IPS-18c (cell line): ENCODE data around the gene RPS6KB2.
"Not testable (repeated sequence)": the region's sequence is repeated elsewhere in the genome, so short reads cannot be mapped to it uniquely, and the experiment has no call there.

Experiments used
- H3K4me3 ChIP-seq: 2 replicates; pipeline ENCODE4 v1.7.0; 2013; ENCODE audit warnings: low read depth, mild to moderate bottlenecking, low read length, moderate library complexity; ENCODE audit not compliant: insufficient read depth
- H3K9me3 ChIP-seq: one replicate; pipeline ENCODE4 v1.6.1; 2013; ENCODE audit warnings: mild to moderate bottlenecking, low read length, moderate library complexity; ENCODE audit not compliant: control insufficient read depth, insufficient read depth

The RPS6KB2 gene

DNA sequence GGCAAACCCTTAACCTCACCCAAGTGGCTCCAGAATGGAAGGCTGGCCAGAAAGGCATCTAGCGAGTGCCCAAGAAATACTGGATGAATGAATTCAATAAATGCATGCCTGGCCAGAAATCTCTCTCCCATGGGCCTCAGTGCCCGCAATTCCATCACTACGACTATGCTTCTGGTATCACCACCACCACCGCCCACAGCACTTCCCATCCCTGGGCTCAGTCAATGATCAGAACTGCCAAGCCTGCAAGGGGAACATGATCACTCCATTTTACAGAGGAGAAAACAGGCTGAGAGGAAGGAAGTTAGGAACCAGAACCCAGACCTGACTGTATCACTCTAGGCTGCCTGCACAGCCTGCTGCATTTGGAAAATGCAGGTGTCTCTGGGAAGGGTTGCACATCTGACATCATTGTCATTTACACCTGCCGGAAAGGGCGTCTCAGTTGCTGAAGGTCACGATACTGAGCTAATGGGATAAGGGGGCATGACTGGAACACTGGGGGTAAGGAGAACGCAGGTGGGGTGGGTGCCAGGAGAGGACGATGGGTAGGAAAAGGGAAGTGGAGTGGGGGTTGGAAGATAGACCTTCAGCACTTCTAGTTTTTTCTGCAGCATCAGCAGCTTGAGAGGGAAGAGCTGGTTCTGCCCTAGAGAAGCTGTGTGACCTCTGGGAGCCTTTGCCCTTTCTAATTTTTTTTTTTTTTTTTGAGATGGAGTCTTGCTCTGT is 21.0 kb downstream of the RPS6KB2 start:
- peaks cover 4% of the 10 kb centered on the region for H3K9me3 ChIP-seq
- H3K4me3 ChIP-seq, result no peak overlapping the region

DNA sequence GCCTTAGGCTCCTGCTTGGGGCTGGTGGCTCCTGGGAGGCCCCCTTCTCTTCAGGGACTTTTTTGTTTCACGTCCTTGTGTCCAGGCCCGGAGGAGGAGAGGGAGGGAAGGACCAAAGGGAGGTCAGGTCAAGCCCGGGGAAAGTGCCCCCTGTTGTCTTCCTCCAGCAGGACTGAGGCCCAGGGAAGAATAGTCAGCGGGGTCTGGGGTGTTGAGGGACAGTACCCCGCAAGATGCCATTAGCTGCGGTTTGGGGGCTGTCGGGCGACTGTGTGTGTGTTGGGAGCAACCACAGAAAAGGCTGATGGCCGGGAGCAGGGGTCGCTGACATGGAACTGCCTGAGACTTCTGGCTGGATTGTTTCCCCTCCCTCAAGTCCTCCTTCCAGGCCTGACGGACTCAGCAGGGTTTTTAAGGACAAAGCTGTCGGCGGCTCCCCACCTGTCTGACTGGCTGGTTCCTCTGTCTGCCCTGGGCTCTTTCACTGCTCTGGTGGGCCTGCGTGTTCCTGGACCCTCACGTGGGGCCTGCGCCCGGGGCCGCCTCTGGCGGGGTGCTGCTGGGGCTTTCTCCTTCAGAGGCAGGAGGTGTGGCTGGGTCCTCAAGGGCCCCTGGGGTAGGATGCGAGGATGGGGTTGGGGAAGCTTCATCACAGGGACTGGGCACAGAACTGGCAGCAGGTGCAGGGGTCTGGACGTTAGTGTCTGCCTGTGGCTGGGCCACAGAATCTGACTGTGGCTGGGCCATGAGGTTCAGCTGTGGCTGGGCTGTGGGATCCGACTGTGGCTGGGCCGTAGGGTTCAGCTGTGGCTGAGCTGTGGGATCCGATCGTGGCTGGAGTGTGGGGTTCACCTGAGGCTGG is 22.7 kb downstream of the RPS6KB2 start:
- no peak overlapping the region for H3K4me3 ChIP-seq
- H3K9me3 ChIP-seq, result peaks cover 4% of the 10 kb centered on the region

DNA sequence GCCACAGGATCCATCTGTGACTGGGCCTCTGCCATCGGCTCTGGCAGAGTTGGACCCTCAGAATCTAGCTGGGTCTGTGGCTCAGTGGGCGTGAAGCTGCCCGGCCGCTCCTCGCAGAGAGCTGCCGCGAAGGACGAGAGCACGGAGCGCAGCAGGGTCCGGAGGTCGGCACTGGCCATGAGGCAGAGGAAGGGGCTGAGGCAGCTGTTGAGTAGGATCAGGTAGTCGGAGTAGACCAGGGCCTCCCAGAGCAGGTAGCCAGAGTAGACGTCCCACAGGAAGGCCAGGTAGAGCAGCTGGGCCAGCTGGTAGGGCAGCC is 23.3 kb downstream of the RPS6KB2 start:
- peaks cover 2% of the 10 kb centered on the region for H3K9me3 ChIP-seq
- H3K4me3 ChIP-seq, result no peak overlapping the region

GRCh38 chr11:67452141-67452952 is 24.1 kb downstream of the RPS6KB2 start, which contains the start of gene GPR152:
Gene GPR152 (minus strand): TSS chr11:67452729. CDS start chr11:67452724, 5 bp downstream.
- Histone ChIP-seq H3K9me3 (no peaks in the 10 kb centered on the region), H3K4me3 (no peak within 1 kb of the TSS)

DNA sequence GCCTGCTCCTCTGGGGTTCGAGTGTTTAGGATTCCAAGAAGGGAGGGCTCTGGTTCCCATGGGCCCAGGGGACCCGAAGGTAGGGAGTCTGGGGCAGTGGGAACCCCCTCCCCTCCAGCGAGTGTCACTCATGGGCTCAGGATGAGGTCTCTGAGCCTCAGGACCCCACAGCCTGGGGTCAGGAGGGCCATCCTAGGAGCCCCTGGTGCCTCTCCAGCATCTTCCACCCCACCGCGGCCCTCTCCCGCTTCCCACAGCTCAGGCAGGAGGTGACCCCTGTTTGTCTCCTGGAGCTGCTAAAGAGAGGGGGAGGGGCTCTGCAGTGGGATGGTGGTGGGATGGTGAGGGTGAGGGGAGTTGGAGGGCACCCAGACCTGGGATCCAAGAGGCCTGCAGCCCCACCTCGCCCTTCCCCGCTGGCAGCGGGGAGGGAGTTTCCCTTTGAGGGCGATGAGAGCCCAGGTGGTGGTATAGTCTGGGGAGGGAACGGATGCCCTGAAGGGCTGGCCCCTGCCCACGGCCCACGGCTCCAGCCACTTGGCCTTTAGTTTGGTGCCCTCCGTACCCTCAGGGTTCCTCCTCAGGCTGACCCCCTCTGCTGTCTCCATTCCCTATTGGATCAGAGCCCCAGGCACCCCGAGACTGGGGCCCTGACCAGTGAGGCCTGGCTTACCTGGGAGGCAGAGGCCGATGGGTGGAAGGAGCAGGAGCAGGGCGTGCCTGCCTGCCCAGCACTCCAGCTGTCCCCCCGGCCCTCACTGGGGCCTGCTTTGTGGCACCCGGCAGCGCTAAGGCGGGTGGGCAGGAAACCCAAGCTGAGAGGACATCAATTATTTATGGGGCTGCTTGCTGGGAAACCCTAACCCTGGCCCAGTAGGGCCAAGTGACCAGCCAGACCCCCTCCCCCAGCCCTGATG is 25.8 kb downstream of the RPS6KB2 start:
- H3K9me3 ChIP-seq, result no peaks in the 10 kb centered on the region
- no peak overlapping the region for H3K4me3 ChIP-seq

DNA sequence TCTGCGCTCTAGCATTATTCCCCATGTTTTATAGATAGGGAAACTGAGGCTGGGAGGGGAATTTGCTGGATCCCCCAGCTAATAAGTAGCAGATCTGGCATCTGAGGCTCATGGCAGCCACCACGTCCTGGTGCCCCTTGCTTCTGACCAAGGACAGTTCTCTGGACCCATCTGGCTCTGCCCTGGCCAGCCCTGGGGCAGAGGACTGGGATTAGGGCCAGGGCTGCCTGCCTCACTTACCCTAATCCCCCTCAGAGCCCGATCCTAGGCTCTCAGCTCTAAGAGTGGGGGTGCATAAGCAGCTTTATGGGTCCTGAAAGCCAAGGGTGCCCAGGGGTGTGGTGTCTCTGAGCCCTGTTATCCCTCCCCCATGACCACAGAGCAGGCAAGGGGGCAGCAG is 26.8 kb downstream of the RPS6KB2 start, which contains the start of gene CABP4:
CABP4 (plus strand) TSS at position 301 of the 400 bp plus-strand sequence; CDS start at position 371, 70 bp downstream.
- no peak within 1 kb of the TSS for H3K4me3 ChIP-seq
- no peaks in the 10 kb centered on the region for H3K9me3 ChIP-seq

GRCh38 chr11:67456068-67456705 is 27.9 kb downstream of the RPS6KB2 start:
- Histone ChIP-seq H3K4me3 (no peak overlapping the region), H3K9me3 (no peaks in the 10 kb centered on the region)

DNA sequence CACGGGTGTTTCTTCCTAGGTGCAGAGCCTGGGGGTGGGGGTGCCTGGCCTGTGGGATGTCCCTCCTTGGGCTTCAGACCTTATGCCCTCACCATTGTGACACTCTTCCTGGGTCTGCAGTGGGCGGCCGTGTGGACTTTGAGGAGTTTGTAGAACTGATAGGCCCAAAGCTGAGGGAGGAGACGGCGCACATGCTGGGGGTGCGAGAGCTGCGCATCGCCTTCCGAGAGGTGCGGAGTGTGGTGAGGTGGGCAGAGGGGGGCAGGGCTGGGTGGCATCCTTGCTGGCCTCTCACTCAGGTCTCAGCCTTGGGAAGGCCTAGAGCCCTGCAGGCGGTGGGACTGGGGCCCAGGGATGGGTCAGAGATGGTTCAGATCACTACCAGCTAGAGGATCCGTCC is 29.2 kb downstream of the RPS6KB2 start:
- Histone ChIP-seq H3K4me3 (no peak overlapping the region), H3K9me3 (no peaks in the 10 kb centered on the region)

DNA sequence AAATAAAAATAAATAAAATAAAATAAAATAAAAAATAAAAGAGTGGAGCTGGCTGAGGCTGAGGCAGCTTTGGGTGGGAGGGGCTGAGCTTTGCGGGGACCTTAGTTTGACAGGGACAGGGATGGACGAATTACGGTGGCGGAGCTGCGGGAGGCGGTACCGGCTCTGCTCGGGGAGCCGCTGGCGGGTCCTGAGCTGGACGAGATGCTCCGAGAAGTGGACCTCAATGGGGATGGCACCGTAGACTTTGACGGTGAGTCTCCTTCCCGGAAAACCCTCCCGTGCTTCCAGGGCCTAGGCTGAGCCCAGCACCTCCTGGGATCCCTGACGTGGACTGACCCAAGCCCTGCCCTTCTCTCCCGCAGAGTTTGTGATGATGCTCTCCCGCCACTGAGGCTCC is 30.0 kb downstream of the RPS6KB2 start:
- H3K4me3 ChIP-seq, result no peak overlapping the region
- H3K9me3 ChIP-seq, result no peaks in the 10 kb centered on the region

DNA sequence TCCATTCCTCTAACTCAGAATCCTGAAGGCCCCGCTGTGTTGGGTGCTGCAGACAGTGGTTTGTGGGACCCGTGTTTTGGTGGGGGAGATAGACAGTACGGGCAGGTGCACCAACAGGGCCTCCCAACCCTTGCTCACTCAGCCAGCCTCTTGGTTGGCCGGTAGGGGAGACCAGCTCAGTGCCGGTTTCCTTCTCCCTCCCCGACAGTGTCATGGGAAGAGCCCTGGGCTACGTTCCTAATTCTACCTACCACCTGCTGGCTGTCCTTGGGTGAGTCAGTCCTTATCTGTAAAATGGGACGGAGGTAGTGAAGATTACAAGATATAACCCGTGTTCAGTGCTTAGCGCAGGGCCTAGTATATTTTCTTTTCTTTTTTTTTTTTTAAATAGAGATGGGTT is 34.9 kb downstream of the RPS6KB2 start:
- H3K4me3 ChIP-seq, result no peak overlapping the region

GRCh38 chr11:67463680-67464410 is 35.6 kb downstream of the RPS6KB2 start:
- Histone ChIP-seq H3K4me3 (peak overlapping the region; percentile 38; the same call in 1 of the 2 replicates), H3K9me3 (no peaks in the 10 kb centered on the region)

More for the DNA sequence above, 34.9 kb downstream of the RPS6KB2 start:
- H3K9me3 ChIP-seq, result no peaks in the 10 kb centered on the region

DNA sequence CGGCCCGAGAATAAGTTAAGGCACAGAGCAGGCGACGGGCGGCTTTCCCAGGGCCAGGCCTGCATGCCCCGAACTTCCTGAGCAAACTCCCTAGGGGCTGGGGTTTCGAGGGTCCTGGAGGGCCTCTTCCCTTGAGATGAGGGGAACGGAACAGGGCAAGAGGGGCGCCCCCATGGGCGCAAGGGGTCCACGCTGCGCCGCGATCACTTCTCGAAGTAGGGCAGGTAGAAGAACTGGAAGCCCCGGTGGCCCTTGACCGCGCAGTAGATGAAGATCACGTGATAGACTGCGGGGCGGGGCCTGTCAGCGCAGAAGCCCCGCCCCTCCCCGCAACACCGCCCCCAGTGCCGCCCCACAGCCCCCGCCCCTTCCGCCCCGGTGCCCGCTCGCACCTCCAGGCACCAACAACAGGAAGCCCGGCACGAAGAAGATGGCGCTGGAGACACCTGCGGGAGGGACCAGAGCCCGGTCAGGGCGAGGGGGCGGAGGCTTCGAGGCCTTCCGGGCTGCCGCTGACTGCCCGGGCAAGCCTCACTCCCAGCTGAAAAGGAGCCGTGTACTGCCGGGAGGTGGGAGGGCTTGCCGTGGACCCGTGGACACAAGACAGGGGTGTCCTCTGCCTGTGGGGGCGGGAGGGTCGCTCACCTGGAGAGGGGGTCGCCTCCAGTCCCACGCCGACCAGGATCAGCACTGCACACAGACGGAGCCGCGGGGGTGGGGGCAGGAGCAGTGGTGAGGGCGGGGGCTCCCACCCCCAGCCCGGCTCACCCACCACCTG is 36.3 kb downstream of the RPS6KB2 start:
- H3K9me3 ChIP-seq, result no peaks in the 10 kb centered on the region
- H3K4me3 ChIP-seq, result peak overlapping the region; percentile 76

DNA sequence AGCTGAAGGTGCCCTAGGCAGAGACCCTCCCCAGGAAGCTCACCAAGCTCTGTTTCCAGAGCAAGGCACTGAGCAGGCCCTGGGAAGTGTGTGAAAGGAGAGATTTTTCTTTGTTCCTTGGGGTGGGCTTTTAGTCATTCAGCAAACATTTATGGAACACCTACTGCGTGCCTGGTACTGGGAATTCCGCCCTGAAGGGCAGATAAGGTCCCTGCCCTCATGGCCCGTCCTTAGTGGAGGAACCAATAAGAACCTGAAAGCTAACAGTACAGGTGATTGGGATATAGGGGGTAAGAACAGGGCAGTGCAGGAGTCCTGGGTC is 36.9 kb downstream of the RPS6KB2 start:
- H3K4me3 ChIP-seq, result peak overlapping the region; percentile 76
- H3K9me3 ChIP-seq, result no peaks in the 10 kb centered on the region

- H3K4me3 ChIP-seq, result peak overlapping the region; percentile 76; the same call in 1 of the 2 replicates
Measured at GRCh38 chr11:67465530-67465929, 37.2 kb downstream of the RPS6KB2 start.

DNA sequence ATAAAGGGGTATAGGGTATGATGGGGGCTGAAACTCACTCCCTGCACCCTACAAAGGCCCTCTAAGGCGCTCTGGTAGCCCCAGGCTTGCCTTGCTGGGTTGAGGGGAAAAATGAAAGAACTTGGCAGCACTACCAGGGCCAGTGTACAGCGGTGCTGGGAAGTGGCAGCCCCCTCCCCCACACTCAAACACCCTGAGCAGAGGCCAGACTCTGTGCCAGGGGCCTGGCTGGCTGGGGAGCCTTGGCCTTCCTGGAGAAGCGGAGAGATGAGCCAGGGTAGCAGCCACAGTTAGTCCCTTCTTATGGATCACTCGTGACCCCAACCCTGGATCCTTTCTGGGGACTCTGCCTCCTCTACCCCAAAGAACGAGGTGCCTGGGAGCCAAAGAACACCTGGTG is 38.1 kb downstream of the RPS6KB2 start:
- H3K9me3 ChIP-seq, result no peaks in the 10 kb centered on the region
- no peak overlapping the region for H3K4me3 ChIP-seq

More at GRCh38 chr11:67465530-67465929, 37.2 kb downstream of the RPS6KB2 start:
- H3K9me3 ChIP-seq, result not testable (repeated sequence)
